SK-N-SH treated with all-trans-retinoic acid at 6 μM for 48 hours (cell line): ENCODE results near the gene GZMM.

Experiments used
- CSDC2 ChIP-seq: fragments of 250-450 bp; sonication (Bioruptor Pico); IDR thresholded peaks from 2 replicates; pipeline ENCODE4 v1.5.0; 2020; ENCODE audit warnings: mild to moderate bottlenecking, moderate library complexity
- ESRRG ChIP-seq: fragments of 250-450 bp; sonication (Bioruptor Pico); IDR thresholded peaks from 2 replicates; pipeline ENCODE4 v1.6.1; 2021; ENCODE audit warnings: mild to moderate bottlenecking
- PPARA ChIP-seq: fragments of 250-450 bp; sonication (Bioruptor Pico); IDR thresholded peaks from 2 replicates; pipeline ENCODE4 v1.5.0; 2020; ENCODE audit warnings: mild to moderate bottlenecking, borderline replicate concordance
- RARB ChIP-seq: fragments of 250-450 bp; sonication (Bioruptor Pico); IDR thresholded peaks from 2 replicates; pipeline ENCODE4 v1.8.0; 2021; ENCODE audit warnings: mild to moderate bottlenecking, moderate library complexity
- SNAI2 ChIP-seq: fragments of 250-450 bp; sonication (Bioruptor Pico); IDR thresholded peaks from 2 replicates; pipeline ENCODE4 v1.5.0; 2020; ENCODE audit warnings: mild to moderate bottlenecking, moderate library complexity
- TOX ChIP-seq: fragments of 250-450 bp; sonication (Bioruptor Pico); IDR thresholded peaks from 2 replicates; pipeline ENCODE4 v1.8.0; 2021; ENCODE audit warnings: mild to moderate bottlenecking, moderate library complexity, borderline replicate concordance
- TF ChIP-seq, protein P1 (sequence below): fragments of 250-450 bp; sonication (Bioruptor Pico); IDR thresholded peaks from 2 replicates; pipeline ENCODE4 v1.8.0; 2020; ENCODE audit warnings: mild to moderate bottlenecking, moderate library complexity, borderline replicate concordance
- TF ChIP-seq, protein P2 (sequence below): fragments of 250-450 bp; sonication (Bioruptor Pico); IDR thresholded peaks from 2 replicates; pipeline ENCODE4 v1.5.1; 2020; ENCODE audit warnings: low read depth, mild to moderate bottlenecking, moderate library complexity
- TF ChIP-seq, protein P3 (sequence below): fragments of 250-450 bp; sonication (Bioruptor Pico); IDR thresholded peaks from 2 replicates; pipeline ENCODE4 v1.5.1; 2021; ENCODE audit warnings: mild to moderate bottlenecking, moderate library complexity

DNA sequence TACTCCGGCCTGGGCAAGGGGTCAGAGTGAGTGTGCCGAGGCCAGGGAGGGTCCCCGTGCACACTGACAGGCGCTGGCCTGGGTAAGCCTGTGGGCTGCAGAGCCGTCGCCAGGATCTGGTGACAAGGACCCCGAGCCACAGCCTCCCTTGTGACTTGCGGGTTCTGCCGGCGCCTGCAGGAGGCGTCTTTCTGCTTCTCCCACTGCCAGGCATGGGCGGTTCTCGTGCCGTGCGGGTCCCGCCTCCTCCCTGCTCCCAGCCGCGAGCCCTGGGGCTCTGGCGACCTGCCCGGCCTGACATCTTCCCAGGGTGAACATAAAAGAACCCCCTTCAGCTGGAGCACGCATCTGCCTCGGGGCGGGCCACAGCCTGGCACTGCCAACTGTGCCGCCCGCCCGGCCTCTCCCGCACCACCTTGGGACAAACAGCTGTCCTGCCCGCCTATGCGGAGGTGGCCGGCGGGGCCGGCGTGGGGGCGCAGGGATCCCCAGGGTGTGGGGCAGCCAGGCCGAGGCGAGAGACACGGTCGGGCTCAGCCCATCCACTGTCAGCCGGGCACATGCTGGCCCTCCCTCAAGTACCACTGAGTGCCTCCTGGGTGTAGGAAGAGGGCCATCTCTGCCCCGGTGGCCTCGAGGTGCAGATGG lies 44.4 kb downstream of the GZMM start:
- TF ChIP-seq CSDC2 (CRISPR knock-in tag) (no peak), RARB (CRISPR knock-in tag) (no peak), PPARA (no peak), TOX (CRISPR knock-in tag) (no peak), ESRRG (CRISPR knock-in tag) (no peak), SNAI2 (CRISPR knock-in tag) (no peak)
- TF ChIP-seq, protein P1, sequence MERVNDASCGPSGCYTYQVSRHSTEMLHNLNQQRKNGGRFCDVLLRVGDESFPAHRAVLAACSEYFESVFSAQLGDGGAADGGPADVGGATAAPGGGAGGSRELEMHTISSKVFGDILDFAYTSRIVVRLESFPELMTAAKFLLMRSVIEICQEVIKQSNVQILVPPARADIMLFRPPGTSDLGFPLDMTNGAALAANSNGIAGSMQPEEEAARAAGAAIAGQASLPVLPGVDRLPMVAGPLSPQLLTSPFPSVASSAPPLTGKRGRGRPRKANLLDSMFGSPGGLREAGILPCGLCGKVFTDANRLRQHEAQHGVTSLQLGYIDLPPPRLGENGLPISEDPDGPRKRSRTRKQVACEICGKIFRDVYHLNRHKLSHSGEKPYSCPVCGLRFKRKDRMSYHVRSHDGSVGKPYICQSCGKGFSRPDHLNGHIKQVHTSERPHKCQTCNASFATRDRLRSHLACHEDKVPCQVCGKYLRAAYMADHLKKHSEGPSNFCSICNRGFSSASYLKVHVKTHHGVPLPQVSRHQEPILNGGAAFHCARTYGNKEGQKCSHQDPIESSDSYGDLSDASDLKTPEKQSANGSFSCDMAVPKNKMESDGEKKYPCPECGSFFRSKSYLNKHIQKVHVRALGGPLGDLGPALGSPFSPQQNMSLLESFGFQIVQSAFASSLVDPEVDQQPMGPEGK (CRISPR knock-in tag) = no peak
- TF ChIP-seq, protein P2, sequence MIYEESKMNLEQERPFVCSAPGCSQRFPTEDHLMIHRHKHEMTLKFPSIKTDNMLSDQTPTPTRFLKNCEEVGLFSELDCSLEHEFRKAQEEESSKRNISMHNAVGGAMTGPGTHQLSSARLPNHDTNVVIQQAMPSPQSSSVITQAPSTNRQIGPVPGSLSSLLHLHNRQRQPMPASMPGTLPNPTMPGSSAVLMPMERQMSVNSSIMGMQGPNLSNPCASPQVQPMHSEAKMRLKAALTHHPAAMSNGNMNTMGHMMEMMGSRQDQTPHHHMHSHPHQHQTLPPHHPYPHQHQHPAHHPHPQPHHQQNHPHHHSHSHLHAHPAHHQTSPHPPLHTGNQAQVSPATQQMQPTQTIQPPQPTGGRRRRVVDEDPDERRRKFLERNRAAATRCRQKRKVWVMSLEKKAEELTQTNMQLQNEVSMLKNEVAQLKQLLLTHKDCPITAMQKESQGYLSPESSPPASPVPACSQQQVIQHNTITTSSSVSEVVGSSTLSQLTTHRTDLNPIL (CRISPR knock-in tag) = no peak
- TF ChIP-seq, protein P3, sequence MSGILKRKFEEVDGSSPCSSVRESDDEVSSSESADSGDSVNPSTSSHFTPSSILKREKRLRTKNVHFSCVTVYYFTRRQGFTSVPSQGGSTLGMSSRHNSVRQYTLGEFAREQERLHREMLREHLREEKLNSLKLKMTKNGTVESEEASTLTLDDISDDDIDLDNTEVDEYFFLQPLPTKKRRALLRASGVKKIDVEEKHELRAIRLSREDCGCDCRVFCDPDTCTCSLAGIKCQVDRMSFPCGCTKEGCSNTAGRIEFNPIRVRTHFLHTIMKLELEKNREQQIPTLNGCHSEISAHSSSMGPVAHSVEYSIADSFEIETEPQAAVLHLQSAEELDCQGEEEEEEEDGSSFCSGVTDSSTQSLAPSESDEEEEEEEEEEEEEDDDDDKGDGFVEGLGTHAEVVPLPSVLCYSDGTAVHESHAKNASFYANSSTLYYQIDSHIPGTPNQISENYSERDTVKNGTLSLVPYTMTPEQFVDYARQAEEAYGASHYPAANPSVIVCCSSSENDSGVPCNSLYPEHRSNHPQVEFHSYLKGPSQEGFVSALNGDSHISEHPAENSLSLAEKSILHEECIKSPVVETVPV = no peak
